ENCODE measurements around the gene NUP107. TPM values are rescaled to one million over a fixed set of nuclear protein-coding genes. Genes with fewer than 3 reads are reported as not detected.

Gene NUP107
- total and polyA plus RNA-seq, 3 donors from 2014 or later, result 40.3 to 76.1 (median 63.4) TPM

- no peak overlapping the region for H3K4me3 ChIP-seq
- TF ChIP-seq CTCF (IDR thresholded peaks at IDR 0.05), result no peak
- TF ChIP-seq POLR2A (IDR thresholded peaks at IDR 0.05), result no peak
- WGBS, 2 donors, result 79 to 80% methylated on average over 2 of the region's 2 CpGs
- no peaks in the 10 kb centered on the region for H3K9me3 ChIP-seq
- DNase-seq, result no peak
- H3K27ac ChIP-seq, result no peak overlapping the region
- H3K36me3 ChIP-seq (ENCODE audit: low read depth, missing control alignments), result no peaks in the 10 kb centered on the region
- H3K4me1 ChIP-seq, result no peaks in the 10 kb centered on the region
- intact Hi-C loops (cut with DNase I; ENCODE audit: low total_unique reads), result no loop called here
- no peaks in the 10 kb centered on the region for H3K27me3 ChIP-seq
Measured at GRCh38 chr12:68792952-68793351, 106.2 kb downstream of the NUP107 start.

GRCh38 chr12:68793436-68793835, 106.7 kb downstream of the NUP107 start:
- intact Hi-C loops (cut with DNase I; ENCODE audit: low total_unique reads), result no loop called here
- H3K27me3 ChIP-seq, result no peaks in the 10 kb centered on the region
- no peak overlapping the region for H3K4me3 ChIP-seq
- H3K36me3 ChIP-seq (ENCODE audit: low read depth, missing control alignments), result no peaks in the 10 kb centered on the region
- no peak overlapping the region for H3K27ac ChIP-seq
- H3K9me3 ChIP-seq, result no peaks in the 10 kb centered on the region
- no peak for TF ChIP-seq POLR2A (IDR thresholded peaks at IDR 0.05)
- no peak for TF ChIP-seq CTCF (IDR thresholded peaks at IDR 0.05)
- 75 to 93% methylated on average over 4 of the region's 4 CpGs for WGBS, 2 donors
- no peak for DNase-seq
- H3K4me1 ChIP-seq, result no peaks in the 10 kb centered on the region

GRCh38 chr12:68793975-68794652, 107.3 kb downstream of the NUP107 start:
- no peak overlapping the region for H3K27ac ChIP-seq
- 91 to 98% methylated on average over 4 of the region's 4 CpGs for WGBS, 2 donors
- intact Hi-C loops (cut with DNase I; ENCODE audit: low total_unique reads), result no loop called here
- H3K4me3 ChIP-seq, result no peak overlapping the region
- no peaks in the 10 kb centered on the region for H3K36me3 ChIP-seq (ENCODE audit: low read depth, missing control alignments)
- DNase-seq, result no peak
- no peaks in the 10 kb centered on the region for H3K27me3 ChIP-seq
- TF ChIP-seq POLR2A (IDR thresholded peaks at IDR 0.05) (no peak), CTCF (IDR thresholded peaks at IDR 0.05) (no peak)
- no peaks in the 10 kb centered on the region for H3K4me1 ChIP-seq
- H3K9me3 ChIP-seq, result no peaks in the 10 kb centered on the region

GRCh38 chr12:68794653-68795251, 108.0 kb downstream of the NUP107 start:
- Histone ChIP-seq H3K27me3 (no peaks in the 10 kb centered on the region), H3K4me3 (no peak overlapping the region), H3K27ac (no peak overlapping the region), H3K36me3 (ENCODE audit: low read depth, missing control alignments) (no peaks in the 10 kb centered on the region), H3K9me3 (no peaks in the 10 kb centered on the region), H3K4me1 (no peaks in the 10 kb centered on the region)
- WGBS, 2 donors, result 94 to 98% methylated on average over 3 of the region's 3 CpGs
- intact Hi-C loops (cut with DNase I; ENCODE audit: low total_unique reads), result no loop called here
- no peak for TF ChIP-seq CTCF (IDR thresholded peaks at IDR 0.05)
- no peak for TF ChIP-seq POLR2A (IDR thresholded peaks at IDR 0.05)
- no peak for DNase-seq

Other genes starting within 250 kb of the NUP107 start
- gene RAP1B, start 76.1 kb upstream of the NUP107 start, total RNA-seq, result 100 to 1,000 TPM; 190 to 200 TPM
- gene RAP1B, start 76.1 kb upstream of the NUP107 start, polyA plus RNA-seq (ENCODE audit: insufficient read depth, low read depth, low replicate concordance), result 133 TPM
- 1 to 10 TPM; 5.2 to 7.1 TPM for gene SLC35E3, start 59.2 kb downstream of the NUP107 start, total RNA-seq
- gene SLC35E3, start 59.2 kb downstream of the NUP107 start, polyA plus RNA-seq (ENCODE audit: insufficient read depth, low read depth, low replicate concordance), result 9.3 TPM
- gene MDM2, start 121.2 kb downstream of the NUP107 start, total RNA-seq, result 10 to 100 TPM; 40.6 to 56.1 TPM
- gene MDM2, start 121.2 kb downstream of the NUP107 start, polyA plus RNA-seq (ENCODE audit: insufficient read depth, low read depth, low replicate concordance), result 28.8 TPM
- gene CPM, start 246.2 kb downstream of the NUP107 start, total RNA-seq, result 10 to 100 TPM; 22.5 to 38.0 TPM
- gene CPM, start 246.2 kb downstream of the NUP107 start, polyA plus RNA-seq (ENCODE audit: insufficient read depth, low read depth, low replicate concordance), result 9.3 TPM

Measured in testis (tissue), 3 donors.